H1 (cell line): Measurements from ENCODE around the gene CLN5. TPM values are rescaled to one million over a fixed set of nuclear protein-coding genes. Genes with fewer than 3 reads are reported as not detected.

Experiments used
- CTCF ChIA-PET: fragments of 300-600 bp; sonication (Branson Sonifier 250); formaldehyde crosslinking; loops from one replicate; lab custom pipeline; 2021; ENCODE audit not compliant: partially characterized antibody; lab: Charles Lee
- POLR2A ChIA-PET: fragments of 300-600 bp; sonication (Branson Sonifier 250); formaldehyde crosslinking; loops from one replicate; lab custom pipeline; 2021; ENCODE audit warnings: inconsistent platforms; ENCODE audit not compliant: partially characterized antibody; lab: Charles Lee
- DNase-seq, 2 experiments: peaks; one replicate each; pipeline versions ENCODE4 v3.0.0 to v3.0.0-alpha.2; 2010 to 2022; ENCODE audit warnings: low spot score in 2 of 2, low read depth in 1 of 2, mixed read lengths in 1 of 2
- FAIRE-seq: peaks from 2 replicates; lab custom pipeline; 2011; peaks lifted over from hg19 to GRCh38; lab: Jason Lieb, UNC
- H2AFZ ChIP-seq: 2 replicates; pipeline ENCODE4 v1.8.1; 2012; ENCODE audit warnings: low read length, inconsistent platforms
- H2AK5ac ChIP-seq: 2 replicates; pipeline ENCODE4 v1.6.1; 2013; ENCODE audit warnings: low read depth, low read length
- H2BK120ac ChIP-seq: replicated peaks from 2 replicates; pipeline ENCODE3; 2013; ENCODE audit warnings: low read depth, low read length, inconsistent platforms
- H2BK12ac ChIP-seq: 2 replicates; pipeline ENCODE4 v1.6.1; 2013; ENCODE audit warnings: low read depth, low read length
- H2BK15ac ChIP-seq: 2 replicates; pipeline ENCODE4 v1.6.1; 2013; ENCODE audit warnings: low read length
- H2BK20ac ChIP-seq: 2 replicates; pipeline ENCODE4 v1.6.1; 2013; ENCODE audit warnings: low read length
- H2BK5ac ChIP-seq: 2 replicates; pipeline ENCODE4 v1.6.1; 2013; ENCODE audit warnings: low read depth, low read length
- H3K14ac ChIP-seq: 2 replicates; pipeline ENCODE4 v1.6.1; 2013; ENCODE audit warnings: inconsistent platforms; ENCODE audit not compliant: insufficient read length
- H3K18ac ChIP-seq: 2 replicates; pipeline ENCODE4 v1.6.1; 2013; ENCODE audit warnings: low read length; ENCODE audit errors: extremely low read depth
- H3K23ac ChIP-seq: 2 replicates; pipeline ENCODE4 v1.6.1; 2013; ENCODE audit warnings: inconsistent platforms; ENCODE audit not compliant: insufficient read length
- H3K23me2 ChIP-seq: 2 replicates; pipeline ENCODE4 v1.6.1; 2013; ENCODE audit warnings: low read depth, low read length
- H3K27ac ChIP-seq: 2 replicates; pipeline ENCODE4 v1.6.1; 2011; ENCODE audit warnings: low read depth, low read length, inconsistent platforms
- H3K27me3 ChIP-seq, 4 experiments: replicated peaks in 1 of 4; 1 replicate in 1 of 4; 2 replicates in 3 of 4; pipeline versions ENCODE4 v1.6.1 to v1.8.1; 2011 to 2013; ENCODE audit warnings: low read length in 3 of 4, mild to moderate bottlenecking in 3 of 4, inconsistent platforms in 2 of 4, mixed read lengths in 2 of 4, moderate library complexity in 1 of 4; ENCODE audit not compliant: control insufficient read depth in 3 of 4, insufficient read depth in 3 of 4; ENCODE audit errors: extremely low read depth in 1 of 4
- H3K36me3 ChIP-seq, 4 experiments: 2 replicates each; pipeline versions ENCODE4 v1.6.1 to v1.8.1; 2011 to 2013; ENCODE audit warnings: mild to moderate bottlenecking in 4 of 4, low read length in 3 of 4, moderate library complexity in 2 of 4, control low read depth in 1 of 4, inconsistent platforms in 1 of 4; ENCODE audit not compliant: insufficient read depth in 4 of 4, control insufficient read depth in 2 of 4
- H3K4ac ChIP-seq: replicated peaks from 2 replicates; pipeline ENCODE3; 2013; ENCODE audit warnings: low read length, low read depth, mixed read lengths, inconsistent platforms; ENCODE audit not compliant: insufficient read length
- H3K4me1 ChIP-seq, 4 experiments: replicated peaks in 1 of 4; 1 replicate in 1 of 4; 2 replicates in 3 of 4; pipeline versions ENCODE4 v1.6.1 to v1.8.1; 2011 to 2013; ENCODE audit warnings: low read length in 3 of 4, inconsistent platforms in 2 of 4, mixed read lengths in 1 of 4; ENCODE audit not compliant: insufficient read depth in 4 of 4, control insufficient read depth in 3 of 4
- H3K4me2 ChIP-seq, 2 experiments: 2 replicates each; pipeline versions ENCODE4 v1.6.1 to v1.8.1; 2011 to 2013; ENCODE audit warnings: low read depth in 2 of 2, low read length in 2 of 2, control low read depth in 1 of 2, inconsistent platforms in 1 of 2, mild to moderate bottlenecking in 1 of 2; ENCODE audit not compliant: insufficient read depth in 1 of 2
- H3K4me3 ChIP-seq, 4 experiments: fragments of 200-600, 300-600 bp in 1 of 4; sonication (generic), shearing (Covaris generic), sonication (Bioruptor Twin) in 1 of 4; 2 replicates each; pipeline versions ENCODE4 v1.5.1 to v1.8.1; 2011 to 2016; ENCODE audit warnings: low read length in 4 of 4, low read depth in 3 of 4, control low read depth in 2 of 4, inconsistent platforms in 2 of 4, mild to moderate bottlenecking in 2 of 4, mixed read lengths in 1 of 4, moderate library complexity in 1 of 4; ENCODE audit not compliant: insufficient read depth in 2 of 4; ENCODE audit errors: extremely low read depth in 1 of 4
- H3K56ac ChIP-seq: replicated peaks from 2 replicates; pipeline ENCODE3; 2013; ENCODE audit warnings: low read depth, mild to moderate bottlenecking, mixed read lengths, low read length, inconsistent platforms; ENCODE audit not compliant: insufficient read length
- H3K79me1 ChIP-seq: 2 replicates; pipeline ENCODE4 v1.6.1; 2013; ENCODE audit warnings: low read depth, low read length, control low read depth
- H3K79me2 ChIP-seq, 2 experiments: 2 replicates each; pipeline versions ENCODE4 v1.6.1 to v1.8.1; 2012 to 2013; ENCODE audit warnings: low read length in 2 of 2, mild to moderate bottlenecking in 2 of 2, inconsistent platforms in 1 of 2; ENCODE audit not compliant: insufficient read depth in 2 of 2, control insufficient read depth in 1 of 2
- H3K9ac ChIP-seq, 4 experiments: replicated peaks in 1 of 4; 1 replicate in 1 of 4; 2 replicates in 3 of 4; pipeline versions ENCODE4 v1.6.1 to v1.8.1; 2011 to 2013; ENCODE audit warnings: low read depth in 3 of 4, low read length in 3 of 4, control low read depth in 2 of 4, mild to moderate bottlenecking in 2 of 4, moderate library complexity in 2 of 4, inconsistent platforms in 1 of 4; ENCODE audit errors: extremely low read depth in 1 of 4
- H3K9me3 ChIP-seq, 2 experiments: 2 replicates each; pipeline versions ENCODE4 v1.6.1 to v1.8.1; 2012 to 2013; ENCODE audit warnings: mild to moderate bottlenecking in 2 of 2, moderate library complexity in 2 of 2, control low read depth in 1 of 2, inconsistent platforms in 1 of 2, low read depth in 1 of 2, low read length in 1 of 2, mixed read lengths in 1 of 2; ENCODE audit not compliant: insufficient read depth in 2 of 2
- H4K20me1 ChIP-seq, 2 experiments: replicated peaks in 1 of 2; 2 replicates each; pipeline versions ENCODE3 to v1.8.1; 2011 to 2013; ENCODE audit warnings: inconsistent platforms in 2 of 2, low read length in 2 of 2, mild to moderate bottlenecking in 1 of 2; ENCODE audit not compliant: insufficient read depth in 2 of 2, control insufficient read depth in 1 of 2
- H4K5ac ChIP-seq: 2 replicates; pipeline ENCODE4 v1.6.1; 2013; ENCODE audit warnings: low read length, low read depth, mixed read lengths, inconsistent platforms; ENCODE audit not compliant: insufficient read length
- H4K8ac ChIP-seq: 2 replicates; pipeline ENCODE4 v1.8.0; 2013; ENCODE audit warnings: mild to moderate bottlenecking, moderate library complexity, low read length, inconsistent platforms; ENCODE audit not compliant: insufficient read depth; ENCODE audit errors: extremely low read depth
- H4K91ac ChIP-seq: replicated peaks from 2 replicates; pipeline ENCODE3; 2013; ENCODE audit warnings: low read length, mixed read lengths, inconsistent platforms; ENCODE audit not compliant: insufficient read length
- CBX8 ChIP-seq: fragments of 300-800, 300-1000 bp; sonication (generic); IDR thresholded peaks from 2 replicates; pipeline ENCODE4 v1.7.1; 2016; ENCODE audit warnings: low read depth, low read length, borderline replicate concordance
- EP300 ChIP-seq, 2 experiments: IDR thresholded peaks; 1 replicate in 1 of 2; 2 replicates in 1 of 2; pipeline ENCODE4 v1.6.1; 2011 to 2012; ENCODE audit warnings: low read depth in 2 of 2, low read length in 2 of 2, mild to moderate bottlenecking in 2 of 2, borderline replicate concordance in 1 of 2, inconsistent platforms in 1 of 2, moderate library complexity in 1 of 2
- HDAC6 ChIP-seq: IDR thresholded peaks from one replicate; pipeline ENCODE4 v1.7.1; 2012; ENCODE audit warnings: low read depth, mild to moderate bottlenecking, inconsistent platforms, low read length, moderate library complexity
- JUN ChIP-seq: IDR thresholded peaks from 2 replicates; pipeline ENCODE4 v1.6.1; 2011; ENCODE audit warnings: low read depth, mild to moderate bottlenecking, improper control_type of control experiment, low read length
- KDM1A ChIP-seq: fragments of 200-600, 300-600 bp; sonication (generic); IDR thresholded peaks from 2 replicates; pipeline ENCODE4 v1.7.1; 2016; ENCODE audit warnings: mild to moderate bottlenecking, low read length, borderline replicate concordance
- KDM4A ChIP-seq: IDR thresholded peaks from one replicate; pipeline ENCODE4 v1.7.1; 2012; ENCODE audit warnings: low read depth, mild to moderate bottlenecking, moderate library complexity, low read length, inconsistent platforms; ENCODE audit not compliant: severe bottlenecking
- SP2 ChIP-seq: IDR thresholded peaks from 2 replicates; pipeline ENCODE4 v1.6.1; 2012; ENCODE audit warnings: mild to moderate bottlenecking, low read length, inconsistent platforms
- TEAD4 ChIP-seq: IDR thresholded peaks from 2 replicates; pipeline ENCODE4 v1.6.1; 2012; ENCODE audit warnings: low read depth, low read length, inconsistent platforms, mixed read lengths
- WGBS, 2 experiments: shearing (Covaris generic) in 1 of 2; methylation state at CpG; one replicate each; pipeline versions ENCODE4 v1.1.6 to v1.1.7; 2013 to 2015; ENCODE audit warnings: low lambda C conversion rate in 2 of 2, mixed read lengths in 2 of 2, inconsistent platforms in 1 of 2, low coverage in 1 of 2, missing lambda C conversion rate in 1 of 2; ENCODE audit not compliant: insufficient replicate concordance in 2 of 2, insufficient coverage in 1 of 2, insufficient read length in 1 of 2; ENCODE audit errors: extremely low coverage in 1 of 2, missing lambda C conversion rate in 1 of 2; 5-methylcytosine and 5-hydroxymethylcytosine counted together
- long read RNA-seq, 2 experiments: library from RNA in 1 of 2; library from capped mRNA in 1 of 2; stranded (forward); transcript quantifications; one replicate each; pipeline ENCODE4 v2.0.0, GENCODE V29; 2021; ENCODE audit warnings: inconsistent platforms in 1 of 2
- polyA minus RNA-seq, 3 experiments: library from RNA; depleted of rRNA, polyadenylated mRNA; stranded (reverse); fragments of >200 nt; gene quantifications; 1 replicate in 2 of 3; 2 replicates in 1 of 3; pipeline ENCODE4 v1.2.3, GENCODE V29; 2011
- polyA plus RNA-seq, 7 experiments: library from polyadenylated mRNA; depleted of rRNA in 3 of 7; stranded (reverse) in 5 of 7; unstranded in 2 of 7; fragments of >200 nt in 5 of 7; fragments of 200-250 nt in 2 of 7; gene quantifications; 1 replicate in 5 of 7; 2 replicates in 1 of 7; 4 replicates in 1 of 7; pipeline versions ENCODE4 v1.2.1 to v1.2.3, GENCODE V29; 2011 to 2013; ENCODE audit warnings: missing spikeins in 2 of 7, mixed read lengths in 2 of 7
- total RNA-seq: library from RNA; stranded (reverse); fragmentation: NEBNext Ultra II Directional; extraction: Animal tissue kit (Norgen Biotek cat#: 25700); gene quantifications from 2 replicates; pipeline ENCODE4 v1.2.1, GENCODE V29; 2021

CLN5 gene
- total RNA-seq (6.5 and 10.1 TPM in 2 replicates), polyA plus RNA-seq (2011; rRNA removed) (5.2 and 5.3 TPM in 2 replicates), polyA minus RNA-seq (2011; rRNA and poly(A)+ RNA removed) (5.0 and 6.1 TPM in 2 replicates)
- polyA plus RNA-seq (2011; cell fraction: cytosol; rRNA removed) = 7.2 TPM
- polyA plus RNA-seq (2011; cell fraction: nucleus; rRNA removed) = 10.0 TPM
- 4.5 to 7.6 TPM (median 5.2 TPM) in 4 replicates for polyA plus RNA-seq (2012, experiment 1 of 2)
- polyA plus RNA-seq (2012, experiment 2 of 2) = 0.87 TPM
- 8.7 TPM for polyA plus RNA-seq (2013, experiment 1 of 2)
- polyA plus RNA-seq (2013, experiment 2 of 2) = 8.7 TPM
- polyA minus RNA-seq (2011; cell fraction: cytosol; rRNA and poly(A)+ RNA removed) = 3.7 TPM
- polyA minus RNA-seq (2011; cell fraction: nucleus; rRNA and poly(A)+ RNA removed) = 18.9 TPM
- long read RNA-seq, experiment 1, full-length matches to known transcripts = 7 of 8 reads
- long read RNA-seq, experiment 1, partial matches to known transcripts = 1 of 8 reads
- long read RNA-seq, experiment 1, other reads (novel, unspliced or antisense) = 0 of 8 reads
- long read RNA-seq, experiment 2, full-length matches to known transcripts = 2 of 2 reads
- long read RNA-seq, experiment 2, partial matches to known transcripts = 0 of 2 reads
- long read RNA-seq, experiment 2, other reads (novel, unspliced or antisense) = 0 of 2 reads

DNA sequence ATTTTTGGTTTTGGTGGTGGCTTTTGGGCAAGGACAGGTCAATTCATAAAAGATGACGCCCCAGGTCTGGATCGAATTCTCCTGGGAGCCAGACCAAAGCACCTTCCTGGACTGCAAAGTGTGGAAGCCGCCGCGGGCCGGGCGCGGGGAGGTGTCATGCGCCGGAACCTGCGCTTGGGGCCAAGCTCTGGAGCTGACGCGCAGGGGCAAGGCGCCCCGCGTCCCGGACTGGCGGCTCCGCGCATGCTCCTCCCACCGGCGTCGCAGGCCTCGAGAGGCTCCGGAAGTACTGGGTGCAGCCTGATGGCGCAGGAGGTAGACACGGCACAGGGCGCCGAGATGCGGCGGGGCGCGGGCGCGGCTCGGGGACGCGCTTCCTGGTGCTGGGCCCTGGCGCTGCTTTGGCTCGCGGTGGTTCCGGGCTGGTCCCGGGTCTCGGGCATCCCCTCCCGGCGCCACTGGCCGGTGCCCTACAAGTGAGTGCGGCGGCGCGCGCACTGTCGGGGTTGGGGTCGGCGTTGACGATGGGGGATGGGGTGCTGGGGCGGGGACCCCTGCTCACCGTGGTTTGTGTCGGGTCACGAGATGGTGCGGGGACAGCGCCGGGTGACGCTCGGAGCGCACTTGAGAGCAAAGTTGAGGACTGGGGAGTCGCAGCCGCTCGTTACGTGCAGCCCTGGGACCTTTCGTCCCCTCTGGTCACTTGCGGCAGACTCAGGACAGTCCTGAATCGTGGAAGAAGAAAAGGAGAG, at the start of gene CLN5:
CLN5 (plus strand) TSS at position 286 of the 752 bp plus-strand sequence; CDS start at position 304, 18 bp downstream.
- H3K14ac ChIP-seq = no peak within 1 kb of the TSS
- FAIRE-seq = no peak
- H3K27ac ChIP-seq = peak within 1 kb of the TSS; percentile 55; the same call in 1 of the 2 replicates
- TF ChIP-seq SP2 (no peak), EP300 (IDR thresholded peaks at IDR 0.05; ENCODE audit: borderline replicate concordance in 1 of 2, low read depth in 2 of 2, low read length in 2 of 2) (peak in 1 of 2 experiments; percentile 21; a peak in 1 of 3 replicates), TEAD4 (no peak), KDM4A (peak; percentile 79), KDM1A (no peak), HDAC6 (no peak), CBX8 (no peak), JUN (no peak)

More for the DNA sequence above, at the start of gene CLN5:
- Histone ChIP-seq H2AFZ (peak within 1 kb of the TSS; percentile 74), H3K79me1 (no peaks in the 10 kb centered on the region), H3K4me2 (peak within 1 kb of the TSS; percentile 85 to 89), H3K56ac (no peak within 1 kb of the TSS), H3K4me1 (peaks cover 0 to 8% (median 4%) of the 10 kb centered on the region in 4 experiments; a peak in 4 of 7 replicates), H2AK5ac (no peak within 1 kb of the TSS), H3K4me3 (peak within 1 kb of the TSS; percentile 66 to 87 (median 82)), H3K4ac (no peak within 1 kb of the TSS), H3K23ac (no peak within 1 kb of the TSS), H3K18ac (peak within 1 kb of the TSS; percentile 62), H4K8ac (peak within 1 kb of the TSS; percentile 66), H2BK20ac (no peak within 1 kb of the TSS), H3K9ac (peak within 1 kb of the TSS; percentile 75 to 90 (median 86)), H2BK5ac (peak within 1 kb of the TSS; percentile 80), H2BK15ac (no peak within 1 kb of the TSS), H4K20me1 (no peaks in the 10 kb centered on the region), H2BK12ac (0 out of 2 replicates have a peak within 1 kb of the TSS, but pooled peaks have one; percentile 76), H3K27me3 (no peaks in the 10 kb centered on the region; a peak in 1 of 7 replicates), H4K5ac (peak within 1 kb of the TSS; percentile 65), H2BK120ac (no peak within 1 kb of the TSS), H4K91ac (peak within 1 kb of the TSS; percentile 12), H3K79me2 (peaks cover 0 to 3% of the 10 kb centered on the region in 2 experiments; a peak in 1 of 4 replicates), H3K36me3 (peaks cover 0 to 3% (median 0%) of the 10 kb centered on the region in 4 experiments; a peak in 1 of 8 replicates), H3K23me2 (peaks cover 8% of the 10 kb centered on the region), H3K9me3 (no peaks in the 10 kb centered on the region)
- WGBS, 2 experiments = 3% methylated on average over 43 of the region's 73 CpGs; no CpG with 5 or more reads in 1 of the 2 experiments
- ChIA-PET CTCF (interaction anchor here (0.6 to 3.9 kb wide), 6 partner anchors 11 to 322 kb away, joined by 3 to 26 read pairs (median 4); no protein-coding TSS in a partner anchor), POLR2A (interaction anchor here (0.6 to 2.0 kb wide), 5 partner anchors 9 to 55 kb away, joined by 3 to 8 read pairs (median 4); partner anchors contain the start of gene FBXL3)
- DNase-seq = peak; percentile 78 to 91
